ENCODE data around the gene MEGF11. TPM values are rescaled to one million over a fixed set of nuclear protein-coding genes. Genes with fewer than 3 reads are reported as not detected.

The MEGF11 gene
- total RNA-seq, 1 donor from 2014 or later, result 1.9 TPM

DNA sequence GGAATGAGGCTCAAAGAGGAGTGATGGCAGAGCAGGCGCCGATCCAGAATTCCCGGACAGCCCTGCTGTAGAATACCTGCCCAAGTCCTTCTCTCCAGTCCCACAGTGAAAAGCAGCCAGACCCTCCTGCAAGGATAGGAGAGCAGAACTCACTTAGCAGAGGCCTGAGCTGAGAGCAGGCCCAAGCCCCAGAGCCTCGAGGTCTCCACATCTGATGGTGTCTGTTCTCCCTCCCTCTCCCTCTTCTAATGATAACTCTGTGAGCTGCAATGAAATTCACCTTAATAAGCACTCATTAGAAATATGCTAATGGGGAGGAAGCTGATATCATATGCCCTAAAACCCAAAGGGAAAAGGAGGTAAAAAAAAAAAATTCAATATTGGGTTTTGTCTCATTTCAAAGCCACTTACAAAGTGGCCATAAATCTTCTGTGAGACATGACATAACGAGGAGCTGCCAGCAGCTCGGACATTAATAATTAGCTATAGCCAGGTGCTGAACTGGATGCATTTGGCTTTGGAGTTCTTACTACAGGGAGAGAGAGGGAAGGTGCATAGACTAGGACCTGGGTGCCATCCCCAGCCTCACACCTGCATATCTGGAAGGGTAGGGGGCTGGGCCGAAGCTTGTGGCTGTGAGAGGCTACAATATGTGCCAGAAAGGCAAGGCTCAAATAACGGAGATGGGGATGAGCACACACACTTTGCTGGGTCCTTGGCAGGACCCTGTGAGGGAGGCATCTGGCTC is 108.4 kb downstream of the MEGF11 start:
- DNase-seq (ENCODE audit: low spot score), result no peak

GRCh38 chr15:66142285-66142684 is 111.3 kb downstream of the MEGF11 start:
- DNase-seq (ENCODE audit: low spot score), result no peak

DNA sequence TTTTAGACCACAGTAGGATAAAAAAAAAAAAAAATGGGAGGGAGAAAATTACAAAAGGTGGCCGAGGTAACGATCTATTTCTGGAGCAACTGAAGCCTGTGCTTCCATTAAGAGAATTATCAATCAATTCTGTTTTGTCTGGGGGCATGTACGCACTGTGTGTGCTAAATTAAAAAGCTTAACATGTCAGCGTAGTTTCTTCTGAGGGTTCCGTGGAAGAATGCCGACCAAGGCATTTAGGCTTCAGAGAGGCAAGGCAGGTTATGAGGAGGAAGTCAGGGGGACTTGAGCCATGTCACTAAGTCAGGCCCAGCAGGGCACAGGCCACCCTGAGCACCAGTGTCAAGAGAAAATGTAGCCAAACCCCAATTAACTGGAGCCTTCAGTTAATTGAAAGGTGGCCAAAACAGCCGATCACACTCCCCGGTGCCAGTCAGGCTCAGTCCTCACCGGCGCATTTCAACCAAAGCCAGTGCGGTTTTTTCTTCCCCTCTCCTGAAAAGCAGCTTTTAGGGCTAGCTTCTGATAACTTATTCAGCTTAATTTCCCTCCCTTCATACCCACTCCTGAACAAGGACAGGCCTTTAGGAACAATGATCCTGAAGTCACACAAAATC is 113.9 kb downstream of the MEGF11 start:
- DNase-seq (ENCODE audit: low spot score), result no peak

GRCh38 chr15:66138892-66139590 is 114.5 kb downstream of the MEGF11 start:
- no peak for DNase-seq (ENCODE audit: low spot score)

DNA sequence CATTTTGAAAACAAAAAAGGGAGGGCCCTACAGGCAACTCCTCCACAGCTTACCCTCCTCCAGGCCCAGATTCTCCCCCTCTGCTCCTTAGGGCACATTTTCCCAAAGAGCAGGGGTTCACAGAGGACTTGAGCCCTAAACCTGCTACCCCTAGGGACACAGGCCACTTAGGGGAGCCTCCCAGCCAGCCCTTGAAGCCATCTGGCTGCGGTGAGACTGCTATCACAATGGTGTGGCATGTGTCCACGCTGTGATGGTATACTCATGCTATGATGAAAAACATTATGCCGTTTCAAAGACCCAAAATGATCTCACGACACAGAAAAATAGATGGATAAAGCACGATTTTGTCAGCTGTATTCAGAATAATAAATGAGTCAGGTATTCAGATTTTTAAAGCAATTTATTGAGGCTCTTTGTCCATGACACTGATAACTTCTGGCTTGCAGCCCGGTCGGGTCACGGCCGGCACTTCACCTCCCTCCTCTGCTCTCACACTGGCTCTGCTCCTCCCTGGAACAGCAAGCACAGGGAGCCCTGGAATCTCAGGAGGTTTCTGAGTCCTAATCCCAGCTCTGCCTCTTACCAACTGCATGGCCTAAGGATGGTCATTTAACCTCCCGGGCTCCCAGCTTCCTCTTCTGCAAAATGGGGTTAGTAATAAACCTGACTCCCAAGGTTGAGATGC is 115.3 kb downstream of the MEGF11 start:
- no peak for DNase-seq (ENCODE audit: low spot score)

DNA sequence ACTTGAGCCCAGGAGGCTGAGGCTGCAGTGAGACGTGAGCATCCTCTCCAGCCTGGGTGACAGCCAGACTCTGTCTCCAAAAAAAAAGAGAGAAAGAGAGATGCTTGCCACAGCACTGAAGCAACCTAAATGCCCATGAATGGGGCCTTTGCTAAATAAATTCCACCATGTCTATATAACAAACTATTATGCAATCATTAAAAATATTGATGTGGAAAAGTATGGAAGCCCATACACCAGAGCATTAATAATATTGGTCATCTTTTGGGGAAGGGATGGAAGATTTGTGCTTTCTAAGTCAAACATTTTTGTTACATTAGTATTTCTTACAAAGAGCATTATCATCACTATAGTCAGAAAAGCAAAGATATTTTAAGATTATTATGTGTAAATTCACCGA is 116.6 kb downstream of the MEGF11 start:
- no peak for DNase-seq (ENCODE audit: low spot score)

DNA sequence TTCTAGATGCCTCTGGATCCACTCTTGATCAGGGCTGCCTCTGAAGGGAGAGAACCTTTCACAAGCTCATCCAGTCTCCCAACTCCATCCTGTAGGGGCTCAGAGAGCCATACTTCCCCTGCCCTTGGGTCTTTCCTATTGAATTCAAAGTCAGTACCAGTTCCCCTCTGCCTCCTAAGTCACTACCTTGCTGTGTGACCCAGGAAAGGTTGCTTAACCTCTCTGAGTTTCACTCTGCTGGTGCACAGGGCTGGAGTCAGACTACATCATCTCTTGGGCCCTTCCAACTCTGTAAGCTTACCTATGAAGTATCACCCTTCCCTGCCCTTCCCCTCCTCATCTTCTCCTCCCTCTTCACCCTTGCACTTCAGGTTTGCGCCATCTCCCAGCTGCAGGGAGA is 117.9 kb downstream of the MEGF11 start:
- DNase-seq (ENCODE audit: low spot score), result no peak

GRCh38 chr15:66134284-66134683 is 119.3 kb downstream of the MEGF11 start:
- no peak for DNase-seq (ENCODE audit: low spot score)

GRCh38 chr15:66133247-66133885 is 120.2 kb downstream of the MEGF11 start:
- DNase-seq (ENCODE audit: low spot score), result no peak

GRCh38 chr15:66132251-66132816 is 121.2 kb downstream of the MEGF11 start:
- DNase-seq (ENCODE audit: low spot score), result no peak

GRCh38 chr15:66131831-66132230 is 121.7 kb downstream of the MEGF11 start:
- no peak for DNase-seq (ENCODE audit: low spot score)

- DNase-seq (ENCODE audit: low spot score), result no peak
These were observed 122.3 kb downstream of the MEGF11 start for GRCh38 chr15:66131200-66131599.

DNA sequence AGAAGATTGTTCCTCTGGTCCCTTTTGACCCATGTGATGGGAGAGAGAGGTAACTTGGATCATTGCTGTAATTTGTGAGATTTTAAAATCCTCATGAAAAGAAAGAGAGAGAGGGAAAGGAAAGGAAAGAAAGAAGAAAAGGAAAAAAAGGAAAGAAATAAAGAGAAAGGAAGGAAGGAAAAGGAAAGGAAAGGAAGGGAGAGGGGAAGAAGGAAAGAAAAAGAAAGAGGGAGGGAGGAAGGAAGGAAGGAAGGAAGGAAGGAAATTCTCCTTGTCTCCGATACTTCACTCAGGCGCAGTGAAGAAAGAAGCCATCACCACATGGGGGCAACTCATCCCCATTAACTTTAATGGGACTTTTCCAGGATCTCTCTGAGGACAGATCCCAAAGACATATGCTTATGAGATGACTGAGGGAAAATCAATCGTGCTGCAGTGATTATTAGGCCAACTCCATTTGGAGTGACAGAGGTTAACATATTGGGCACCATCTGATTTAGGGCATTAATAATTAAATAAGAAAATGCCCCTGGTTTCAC is 123.0 kb downstream of the MEGF11 start:
- no peak for DNase-seq (ENCODE audit: low spot score)

DNA sequence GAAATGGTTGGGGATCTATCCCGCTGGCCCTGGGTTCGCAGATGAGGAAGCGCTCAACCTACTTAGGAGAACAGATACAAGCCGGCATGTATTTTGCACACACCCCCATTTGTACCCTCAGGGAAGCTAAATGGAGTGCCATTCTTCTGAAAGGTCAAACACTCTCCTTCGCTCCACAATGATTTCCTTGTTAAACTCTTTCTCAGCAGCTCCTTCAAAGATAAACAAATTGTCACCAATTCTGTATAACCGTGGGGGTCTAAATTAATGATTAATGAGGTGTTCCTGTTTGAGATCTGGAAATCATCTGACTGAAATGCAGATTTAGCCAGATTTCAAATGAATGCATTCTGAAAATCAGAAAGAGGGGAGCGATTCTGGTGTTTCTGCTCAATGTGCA is 124.0 kb downstream of the MEGF11 start:
- DNase-seq (ENCODE audit: low spot score), result no peak

DNA sequence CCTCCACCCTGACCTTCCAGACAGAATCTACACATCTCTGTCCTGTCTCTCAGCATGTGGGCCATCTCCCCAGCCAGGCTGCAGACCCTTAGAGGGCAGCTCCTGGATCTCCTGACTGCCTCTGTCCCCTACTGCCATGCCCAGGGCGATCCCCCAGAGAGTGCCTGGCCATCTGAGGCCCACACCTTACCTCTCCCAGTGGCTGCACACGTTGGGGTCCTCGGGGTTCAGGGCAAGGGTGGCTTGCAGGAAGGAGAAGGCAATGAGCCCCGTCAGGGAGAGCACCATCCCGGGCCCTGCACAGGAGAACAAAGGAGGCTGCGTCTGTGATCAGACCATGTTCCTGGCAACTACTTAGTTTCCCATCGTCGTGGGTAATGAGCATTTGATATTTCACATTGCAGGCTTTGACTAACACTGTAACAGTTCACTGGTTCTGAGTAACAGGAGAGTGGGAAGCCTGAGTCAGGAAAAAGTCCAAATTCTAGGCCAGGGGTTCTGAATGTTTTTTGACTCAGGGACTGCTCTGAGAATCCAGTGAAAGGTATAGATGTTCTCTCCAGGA is 125.4 kb downstream of the MEGF11 start:
- no peak for DNase-seq (ENCODE audit: low spot score)

GRCh38 chr15:66126456-66126855 is 127.1 kb downstream of the MEGF11 start:
- no peak for DNase-seq (ENCODE audit: low spot score)

GRCh38 chr15:66126031-66126441 is 127.5 kb downstream of the MEGF11 start:
- no peak for DNase-seq (ENCODE audit: low spot score)

DNA sequence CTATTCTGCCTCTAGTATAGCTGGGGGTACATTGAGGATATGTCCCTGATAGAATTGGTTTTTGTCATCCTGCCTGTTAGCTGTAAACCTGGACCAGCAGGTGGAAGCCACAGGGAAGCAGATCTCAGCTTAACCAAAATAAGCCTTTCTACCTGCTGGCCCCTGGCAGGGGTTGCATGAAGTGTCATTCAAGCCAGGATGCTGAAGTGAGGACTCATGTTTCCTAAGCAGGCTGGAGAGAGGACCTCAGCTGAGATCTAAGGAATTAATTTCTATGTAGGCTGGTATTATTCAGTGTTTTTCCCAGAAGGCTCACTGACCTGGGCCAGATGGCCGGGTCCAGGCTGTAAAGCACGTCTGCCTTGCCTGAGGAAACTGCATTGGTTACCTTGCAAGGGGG is 128.9 kb downstream of the MEGF11 start:
- no peak for DNase-seq (ENCODE audit: low spot score)

DNA sequence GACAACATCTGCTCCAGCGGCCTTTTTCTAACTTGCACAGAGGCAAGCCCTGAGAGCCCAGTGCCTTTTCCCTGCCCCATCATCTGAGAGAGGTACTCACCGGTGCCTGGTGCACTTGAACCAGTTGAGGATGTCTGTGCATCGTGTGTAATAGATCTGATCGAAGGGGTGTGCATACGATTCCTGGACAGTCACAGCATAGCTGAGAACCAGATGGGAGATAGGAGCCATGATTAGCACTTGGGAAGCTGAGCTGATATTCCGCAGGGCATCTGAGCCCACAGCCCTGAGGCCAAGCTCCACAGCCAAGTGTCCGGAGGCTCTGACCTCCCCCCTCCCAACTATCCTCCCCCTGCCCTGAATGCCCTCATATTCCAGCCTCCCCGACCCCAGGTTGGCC is 129.8 kb downstream of the MEGF11 start:
- no peak for DNase-seq (ENCODE audit: low spot score)

GRCh38 chr15:66120422-66120821 is 133.1 kb downstream of the MEGF11 start:
- no peak for DNase-seq (ENCODE audit: low spot score)

GRCh38 chr15:66117841-66118240 is 135.7 kb downstream of the MEGF11 start:
- no peak for DNase-seq (ENCODE audit: low spot score)
